Stimulated activated CD4-positive, alpha-beta T cell treated with anti-CD3 and anti-CD28 coated beads, Interleukin-1b, Interleukin-23, amount 100 ng/mL, for 1 hour (primary cell): Measurements from ENCODE around the gene SERPINE1.
"Not testable (repeated sequence)": the region's sequence is repeated elsewhere in the genome, so short reads cannot be mapped to it uniquely, and the experiment has no call there.

Source experiments
- DNase-seq, 2 donors: peaks; one replicate each; pipeline ENCODE4 v3.0.0-alpha.2; 2020; ENCODE audit warnings: low read depth in 2 of 2

The SERPINE1 gene

DNA sequence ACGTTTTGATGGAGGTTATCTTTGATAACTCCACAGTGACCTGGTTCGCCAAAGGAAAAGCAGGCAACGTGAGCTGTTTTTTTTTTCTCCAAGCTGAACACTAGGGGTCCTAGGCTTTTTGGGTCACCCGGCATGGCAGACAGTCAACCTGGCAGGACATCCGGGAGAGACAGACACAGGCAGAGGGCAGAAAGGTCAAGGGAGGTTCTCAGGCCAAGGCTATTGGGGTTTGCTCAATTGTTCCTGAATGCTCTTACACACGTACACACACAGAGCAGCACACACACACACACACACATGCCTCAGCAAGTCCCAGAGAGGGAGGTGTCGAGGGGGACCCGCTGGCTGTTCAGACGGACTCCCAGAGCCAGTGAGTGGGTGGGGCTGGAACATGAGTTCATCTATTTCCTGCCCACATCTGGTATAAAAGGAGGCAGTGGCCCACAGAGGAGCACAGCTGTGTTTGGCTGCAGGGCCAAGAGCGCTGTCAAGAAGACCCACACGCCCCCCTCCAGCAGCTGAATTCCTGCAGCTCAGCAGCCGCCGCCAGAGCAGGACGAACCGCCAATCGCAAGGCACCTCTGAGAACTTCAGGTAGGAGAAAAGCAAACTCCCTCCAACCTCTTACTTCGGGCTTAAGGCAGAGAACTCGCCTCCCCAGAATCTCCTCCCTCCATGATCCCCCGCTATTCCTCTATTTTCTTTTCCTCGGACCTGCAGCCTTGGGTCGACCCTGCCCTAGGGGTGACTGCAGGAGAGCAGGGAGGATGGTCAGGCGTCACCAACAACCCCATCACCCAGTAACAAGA lies at the start of gene SERPINE1:
TSS of gene SERPINE1 (plus strand) at position 454 of the 809 bp plus-strand sequence. CDS start 1,290 bp downstream, outside the sequence.
- no peak for DNase-seq

DNA sequence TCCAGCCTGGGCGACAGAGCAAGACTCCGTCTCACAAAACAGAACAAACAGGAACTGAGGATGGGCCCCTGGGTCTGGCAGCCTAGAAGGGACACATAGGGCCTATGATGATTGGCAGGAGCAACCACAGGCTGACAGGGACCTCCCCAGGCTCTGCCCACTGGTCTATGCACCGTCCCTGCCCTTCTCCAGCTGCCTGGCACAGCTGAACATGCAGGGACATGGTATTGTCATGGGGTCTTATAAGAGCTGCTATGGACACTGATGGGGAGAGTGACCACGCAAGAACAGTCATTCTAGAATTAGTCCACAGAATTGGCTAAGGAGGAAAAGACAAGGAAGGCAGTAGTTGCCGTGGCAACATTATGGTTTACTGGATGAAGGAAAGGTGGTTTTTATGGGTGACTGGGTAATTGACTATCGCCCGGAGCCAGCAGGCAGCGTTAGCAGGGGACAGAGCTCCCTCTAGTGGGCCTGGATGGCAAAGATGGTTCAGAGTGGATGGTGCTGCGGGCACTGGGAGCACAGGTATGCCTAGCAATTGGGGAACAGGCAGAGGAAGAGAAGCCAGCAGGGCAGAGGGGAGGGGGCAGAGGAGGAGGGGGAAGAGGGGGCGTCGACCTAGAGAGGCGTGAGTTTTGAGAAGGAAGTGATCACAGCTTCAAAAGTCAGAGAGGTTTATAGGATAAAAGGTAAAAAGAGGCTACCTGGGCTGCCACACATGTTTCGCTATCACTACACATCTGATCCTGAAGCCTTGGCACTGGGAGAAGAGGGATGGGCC lies 49.4 kb upstream of the SERPINE1 start:
- peak; percentile 71 to 77 for DNase-seq

DNA sequence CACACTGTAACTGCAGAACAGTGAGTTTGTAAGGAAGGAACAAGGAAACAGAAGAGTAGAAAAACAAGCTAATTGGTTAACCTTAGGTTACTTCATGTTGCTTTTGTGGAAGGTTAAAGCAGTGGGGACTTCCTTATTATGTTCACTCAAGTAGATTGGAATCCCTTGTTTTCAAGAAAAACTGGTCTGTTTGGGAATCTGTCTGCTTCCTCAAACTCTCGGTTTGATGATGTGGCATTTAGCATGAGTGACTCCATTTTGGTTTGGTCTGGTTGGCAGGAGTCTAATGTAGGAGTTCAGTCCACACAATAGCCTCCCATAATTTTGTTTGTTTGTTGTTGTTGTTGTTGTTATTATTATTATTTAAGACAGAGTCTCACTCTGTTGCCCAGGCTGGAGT lies 45.5 kb upstream of the SERPINE1 start:
- DNase-seq, result no peak

DNA sequence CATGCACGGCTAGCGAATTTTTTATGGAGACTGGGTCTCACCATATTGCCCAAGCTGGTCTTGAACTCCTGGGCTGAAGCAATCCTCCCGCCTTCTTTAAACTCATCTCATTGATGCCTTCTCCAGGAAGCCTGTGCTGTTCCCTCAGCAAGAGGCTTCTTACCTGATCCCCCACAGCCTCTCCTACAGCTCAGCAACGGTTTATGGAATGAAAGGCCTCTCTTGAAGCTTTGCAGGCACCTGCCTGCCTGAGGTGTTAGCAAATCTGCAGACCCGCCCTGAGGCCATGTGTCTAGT lies 42.1 kb upstream of the SERPINE1 start:
- no peak for DNase-seq

DNA sequence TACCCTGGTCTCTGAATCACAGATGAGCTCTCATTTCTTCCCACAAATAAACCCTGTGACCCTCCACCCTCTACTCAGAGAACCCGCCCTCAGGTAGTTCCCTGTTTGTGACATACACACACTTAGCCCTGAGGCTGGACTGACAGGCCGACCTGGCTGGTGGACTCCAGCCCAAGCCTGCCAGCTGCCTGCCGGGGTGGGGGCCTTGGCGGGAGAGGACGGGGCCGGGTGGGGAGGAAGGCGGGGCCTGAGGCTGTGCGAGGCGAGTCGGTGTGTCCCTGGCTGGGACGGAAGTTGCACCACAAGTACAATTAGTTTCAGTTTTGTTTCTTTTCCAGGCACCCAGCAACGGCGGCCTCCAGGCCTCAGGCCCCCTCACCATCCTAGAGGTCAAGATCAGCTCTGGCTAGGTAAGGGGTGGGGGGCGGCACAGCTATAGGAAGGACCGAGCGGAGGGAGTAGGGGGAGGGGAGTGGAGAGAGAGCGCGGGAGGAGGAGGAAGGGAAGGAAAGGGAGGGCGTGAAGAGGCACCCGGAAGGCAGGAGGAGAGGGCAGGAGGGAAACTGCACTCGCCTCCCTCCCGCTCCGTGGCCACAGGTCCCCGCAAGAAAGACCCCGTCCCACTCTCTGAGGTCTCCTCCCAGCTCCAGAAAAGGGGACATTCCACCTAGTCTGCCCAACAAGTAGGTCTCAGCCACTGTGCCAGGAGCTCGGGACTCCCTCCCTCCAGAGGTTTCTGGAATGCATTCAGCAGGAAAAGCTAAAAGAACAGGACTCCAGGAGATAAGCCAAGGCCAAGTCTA lies 41.5 kb upstream of the SERPINE1 start, which contains the start of gene TRIM56:
TSS of gene TRIM56 (plus strand) at position 320 of the 803 bp plus-strand sequence. CDS start 1,832 bp downstream, outside the sequence.
- peak; percentile 39 to 48 for DNase-seq

GRCh38 chr7:101087334-101088068 lies 39.4 kb upstream of the SERPINE1 start:
- DNase-seq, result no peak

GRCh38 chr7:101088069-101088425 lies 38.9 kb upstream of the SERPINE1 start:
- no peak for DNase-seq

GRCh38 chr7:101088858-101089529 lies 37.9 kb upstream of the SERPINE1 start:
- no peak for DNase-seq

DNA sequence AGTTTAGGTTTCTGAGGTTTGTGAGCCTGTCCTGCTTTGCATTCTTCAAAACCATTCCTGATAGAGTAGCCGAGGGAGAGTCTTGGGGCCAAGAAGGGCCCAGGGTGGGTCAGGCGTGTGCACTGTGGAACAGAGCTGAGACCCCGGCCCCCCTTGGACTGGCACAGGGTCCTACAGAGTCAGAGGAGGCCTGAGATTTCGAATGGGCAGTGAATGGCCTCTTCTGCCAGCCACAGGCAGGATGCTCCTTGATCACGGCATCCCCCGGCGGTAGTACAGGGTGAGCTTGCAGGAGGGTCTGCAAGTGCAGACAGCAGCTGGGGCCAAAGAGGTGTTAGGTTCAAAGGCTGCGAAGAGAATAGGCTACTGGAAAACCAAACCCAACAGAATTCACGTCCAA lies 37.0 kb upstream of the SERPINE1 start:
- DNase-seq, result no peak

- not testable (repeated sequence) for DNase-seq
These were observed 34.5 kb upstream of the SERPINE1 start for GRCh38 chr7:101092266-101092905.

- no peak for DNase-seq
These were observed 33.0 kb upstream of the SERPINE1 start for GRCh38 chr7:101093906-101094305.

GRCh38 chr7:101094376-101094775 lies 32.5 kb upstream of the SERPINE1 start:
- DNase-seq, result no peak

DNA sequence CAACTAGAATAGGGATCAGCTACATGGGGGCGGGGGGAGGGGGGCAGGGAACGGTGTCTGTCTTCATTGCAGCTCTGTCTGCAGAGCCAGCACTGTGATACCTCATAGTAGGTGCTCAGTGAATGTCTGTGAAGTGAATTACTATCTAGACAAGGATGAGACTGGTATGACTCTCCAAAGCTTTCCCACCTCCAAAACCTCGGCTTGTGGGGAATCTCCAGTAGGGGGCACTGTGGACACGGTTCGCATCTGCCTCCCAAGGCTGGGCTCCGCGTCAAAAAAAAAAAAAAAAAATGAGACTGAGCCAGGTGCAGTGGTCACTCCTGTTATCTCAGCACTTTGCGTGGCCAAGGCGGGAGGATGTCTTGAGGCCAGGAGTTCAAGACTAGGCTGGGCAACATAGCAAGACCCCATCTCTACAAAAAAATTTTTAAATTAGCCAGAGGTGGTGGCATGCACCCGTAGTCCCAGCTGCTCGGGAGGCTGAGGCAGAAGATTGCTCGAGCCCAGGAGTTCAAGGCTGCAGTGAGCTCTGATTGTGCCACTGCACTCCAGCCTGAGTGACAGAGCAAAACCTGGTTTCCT lies 32.0 kb upstream of the SERPINE1 start:
- no peak for DNase-seq

GRCh38 chr7:101096331-101096956 lies 30.5 kb upstream of the SERPINE1 start:
- no peak for DNase-seq

- DNase-seq, result no peak
These were observed 30.0 kb upstream of the SERPINE1 start for GRCh38 chr7:101096957-101097347.

DNA sequence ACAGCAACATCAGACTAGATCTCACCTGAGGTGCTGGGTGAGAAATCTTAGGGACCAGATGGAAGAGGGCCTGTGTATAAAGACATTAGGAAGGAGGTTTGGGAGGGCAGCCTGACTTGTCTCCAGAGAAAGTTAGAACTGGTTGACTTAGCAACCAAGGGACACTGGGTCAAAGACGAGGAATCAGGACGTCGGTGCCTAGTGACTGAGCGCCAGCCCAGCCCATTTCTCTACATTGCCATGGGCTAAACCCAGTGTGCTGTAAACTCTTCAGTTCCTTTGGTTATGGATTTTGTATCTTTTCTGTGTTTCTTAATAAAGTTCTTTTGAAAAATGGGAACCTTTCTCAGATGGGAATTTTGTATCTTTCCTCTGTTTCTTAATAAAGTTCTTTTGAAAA lies 29.3 kb upstream of the SERPINE1 start:
- no peak for DNase-seq

GRCh38 chr7:101099969-101100781 lies 26.7 kb upstream of the SERPINE1 start:
- no peak for DNase-seq
